HEK293 (cell line): Measurements from ENCODE around the gene NOL6.
A peak's percentile ranks its signal among the peaks of the same experiment; 100 is the strongest.

ENCODE experiments used
- AEBP2 ChIP-seq: fragments of 450-650 bp; formaldehyde crosslinking; IDR thresholded peaks from 2 replicates; pipeline ENCODE4 v1.5.1; 2016; ENCODE audit warnings: missing biosample characterization, missing genetic modification characterization, borderline replicate concordance
- GLI4 ChIP-seq: fragments of 450-650 bp; formaldehyde crosslinking; IDR thresholded peaks from 2 replicates; pipeline ENCODE4 v1.5.1; 2016; ENCODE audit warnings: missing biosample characterization, missing genetic modification characterization
- MZF1 ChIP-seq: fragments of 450-650 bp; formaldehyde crosslinking; IDR thresholded peaks from 2 replicates; pipeline ENCODE4 v1.5.1; 2017; ENCODE audit warnings: missing biosample characterization, missing genetic modification characterization, borderline replicate concordance
- SCRT1 ChIP-seq: fragments of 450-650 bp; formaldehyde crosslinking; IDR thresholded peaks from 2 replicates; pipeline ENCODE4 v1.5.1; 2016; ENCODE audit warnings: missing biosample characterization, missing genetic modification characterization, borderline replicate concordance
- YY1 ChIP-seq: fragments of 450-650 bp; formaldehyde crosslinking; IDR thresholded peaks from 2 replicates; pipeline ENCODE4 v1.5.1; 2018; ENCODE audit warnings: missing biosample characterization, missing genetic modification characterization
- ZBTB10 ChIP-seq: fragments of 450-650 bp; formaldehyde crosslinking; IDR thresholded peaks from 2 replicates; pipeline ENCODE4 v1.5.1; 2016; ENCODE audit warnings: missing biosample characterization, missing genetic modification characterization
- ZNF121 ChIP-seq: fragments of 450-650 bp; formaldehyde crosslinking; IDR thresholded peaks from 2 replicates; pipeline ENCODE4 v1.5.1; 2016; ENCODE audit warnings: missing biosample characterization, missing genetic modification characterization
- ZNF148 ChIP-seq: fragments of 450-650 bp; formaldehyde crosslinking; IDR thresholded peaks from 2 replicates; pipeline ENCODE4 v1.5.0; 2017; ENCODE audit warnings: missing biosample characterization, missing genetic modification characterization, borderline replicate concordance
- ZNF174 ChIP-seq: fragments of 450-650 bp; formaldehyde crosslinking; IDR thresholded peaks from 2 replicates; pipeline ENCODE4 v1.5.0; 2017; ENCODE audit warnings: missing biosample characterization, mild to moderate bottlenecking, missing genetic modification characterization
- ZNF211 ChIP-seq: fragments of 450-650 bp; formaldehyde crosslinking; IDR thresholded peaks from 2 replicates; pipeline ENCODE4 v1.5.1; 2016; ENCODE audit warnings: low read depth, missing biosample characterization, missing genetic modification characterization
- ZNF214 ChIP-seq: fragments of 450-650 bp; formaldehyde crosslinking; IDR thresholded peaks from 2 replicates; pipeline ENCODE4 v1.5.1; 2017; ENCODE audit warnings: missing biosample characterization, mild to moderate bottlenecking, missing genetic modification characterization, borderline replicate concordance
- ZNF324 ChIP-seq: fragments of 450-650 bp; formaldehyde crosslinking; IDR thresholded peaks from 2 replicates; pipeline ENCODE4 v1.5.1; 2016; ENCODE audit warnings: missing biosample characterization, missing genetic modification characterization
- ZNF391 ChIP-seq: fragments of 450-650 bp; formaldehyde crosslinking; IDR thresholded peaks from 2 replicates; pipeline ENCODE4 v1.5.1; 2016; ENCODE audit warnings: low read depth, missing biosample characterization, missing genetic modification characterization, borderline replicate concordance
- ZNF529 ChIP-seq: fragments of 450-650 bp; formaldehyde crosslinking; IDR thresholded peaks from 2 replicates; pipeline ENCODE4 v1.5.1; 2017; ENCODE audit warnings: missing genetic modification characterization, missing biosample characterization; ENCODE audit not compliant: insufficient replicate concordance
- ZNF571 ChIP-seq: fragments of 450-650 bp; formaldehyde crosslinking; IDR thresholded peaks from 2 replicates; pipeline ENCODE4 v1.5.0; 2017; ENCODE audit warnings: missing biosample characterization, missing genetic modification characterization
- ZNF585B ChIP-seq: fragments of 450-650 bp; formaldehyde crosslinking; IDR thresholded peaks from 2 replicates; pipeline ENCODE4 v1.5.1; 2016; ENCODE audit warnings: missing biosample characterization, missing genetic modification characterization
- ZNF664 ChIP-seq: fragments of 450-650 bp; formaldehyde crosslinking; IDR thresholded peaks from 2 replicates; pipeline ENCODE4 v1.5.1; 2016; ENCODE audit warnings: missing biosample characterization, missing genetic modification characterization
- ZNF692 ChIP-seq: fragments of 450-650 bp; formaldehyde crosslinking; IDR thresholded peaks from 2 replicates; pipeline ENCODE4 v1.5.1; 2016; ENCODE audit warnings: missing biosample characterization, missing genetic modification characterization
- ZNF785 ChIP-seq: fragments of 450-650 bp; formaldehyde crosslinking; IDR thresholded peaks from 2 replicates; pipeline ENCODE4 v1.5.1; 2016; ENCODE audit warnings: missing biosample characterization, missing genetic modification characterization
- ZNF791 ChIP-seq: fragments of 450-650 bp; formaldehyde crosslinking; IDR thresholded peaks from 2 replicates; pipeline ENCODE4 v1.5.1; 2016; ENCODE audit warnings: missing biosample characterization, missing genetic modification characterization
- ZNF830 ChIP-seq: fragments of 450-650 bp; IDR thresholded peaks from 2 replicates; pipeline ENCODE4 v1.5.0; 2018; ENCODE audit warnings: missing biosample characterization, missing genetic modification characterization, low read depth, mild to moderate bottlenecking, moderate library complexity
- TF ChIP-seq, protein P1 (sequence below): fragments of 450-650 bp; formaldehyde crosslinking; IDR thresholded peaks from 2 replicates; pipeline ENCODE4 v1.5.1; 2016; ENCODE audit warnings: missing biosample characterization, missing genetic modification characterization
- TF ChIP-seq, protein P2 (sequence below): fragments of 450-650 bp; formaldehyde crosslinking; IDR thresholded peaks from 2 replicates; pipeline ENCODE4 v1.5.1; 2016; ENCODE audit warnings: missing biosample characterization, missing genetic modification characterization
- TF ChIP-seq, protein P3 (sequence below): fragments of 450-650 bp; formaldehyde crosslinking; IDR thresholded peaks from 2 replicates; pipeline ENCODE4 v1.5.1; 2016; ENCODE audit warnings: missing biosample characterization, missing genetic modification characterization
- TF ChIP-seq, protein P4 (sequence below): fragments of 450-650 bp; formaldehyde crosslinking; IDR thresholded peaks from 2 replicates; pipeline ENCODE4 v1.5.1; 2016; ENCODE audit warnings: missing biosample characterization, missing genetic modification characterization

NOL6 gene

GRCh38 chr9:33446946-33447798 is 26.6 kb downstream of the NOL6 start, which contains the start of gene AQP3 (continued):
- TF ChIP-seq ZBTB10 (tag by site-specific recombination): no peak
- no peak for TF ChIP-seq ZNF585B
- no peak for TF ChIP-seq ZNF174 (tag by site-specific recombination)
- 0 out of 2 replicates have a peak, but pooled peaks have one; percentile 16 for TF ChIP-seq ZNF692
- no peak for TF ChIP-seq ZNF214 (tag by site-specific recombination)
- no peak for TF ChIP-seq ZNF211 (tag by site-specific recombination)
- no peak for TF ChIP-seq ZNF148 (tag by site-specific recombination)
- no peak for TF ChIP-seq ZNF391 (tag by site-specific recombination)
- no peak for TF ChIP-seq ZNF324 (tag by site-specific recombination)
- no peak for TF ChIP-seq AEBP2 (tag by site-specific recombination)
- TF ChIP-seq ZNF121: no peak
- no peak for TF ChIP-seq ZNF529
- no peak for TF ChIP-seq ZNF571 (tag by site-specific recombination)
- TF ChIP-seq, protein P1, sequence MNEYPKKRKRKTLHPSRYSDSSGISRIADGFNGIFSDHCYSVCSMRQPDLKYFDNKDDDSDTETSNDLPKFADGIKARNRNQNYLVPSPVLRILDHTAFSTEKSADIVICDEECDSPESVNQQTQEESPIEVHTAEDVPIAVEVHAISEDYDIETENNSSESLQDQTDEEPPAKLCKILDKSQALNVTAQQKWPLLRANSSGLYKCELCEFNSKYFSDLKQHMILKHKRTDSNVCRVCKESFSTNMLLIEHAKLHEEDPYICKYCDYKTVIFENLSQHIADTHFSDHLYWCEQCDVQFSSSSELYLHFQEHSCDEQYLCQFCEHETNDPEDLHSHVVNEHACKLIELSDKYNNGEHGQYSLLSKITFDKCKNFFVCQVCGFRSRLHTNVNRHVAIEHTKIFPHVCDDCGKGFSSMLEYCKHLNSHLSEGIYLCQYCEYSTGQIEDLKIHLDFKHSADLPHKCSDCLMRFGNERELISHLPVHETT: no peak
- TF ChIP-seq, protein P2, sequence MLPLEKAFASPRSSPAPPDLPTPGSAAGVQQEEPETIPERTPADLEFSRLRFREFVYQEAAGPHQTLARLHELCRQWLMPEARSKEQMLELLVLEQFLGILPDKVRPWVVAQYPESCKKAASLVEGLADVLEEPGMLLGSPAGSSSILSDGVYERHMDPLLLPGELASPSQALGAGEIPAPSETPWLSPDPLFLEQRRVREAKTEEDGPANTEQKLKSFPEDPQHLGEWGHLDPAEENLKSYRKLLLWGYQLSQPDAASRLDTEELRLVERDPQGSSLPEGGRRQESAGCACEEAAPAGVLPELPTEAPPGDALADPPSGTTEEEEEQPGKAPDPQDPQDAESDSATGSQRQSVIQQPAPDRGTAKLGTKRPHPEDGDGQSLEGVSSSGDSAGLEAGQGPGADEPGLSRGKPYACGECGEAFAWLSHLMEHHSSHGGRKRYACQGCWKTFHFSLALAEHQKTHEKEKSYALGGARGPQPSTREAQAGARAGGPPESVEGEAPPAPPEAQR: no peak
- TF ChIP-seq, protein P3, sequence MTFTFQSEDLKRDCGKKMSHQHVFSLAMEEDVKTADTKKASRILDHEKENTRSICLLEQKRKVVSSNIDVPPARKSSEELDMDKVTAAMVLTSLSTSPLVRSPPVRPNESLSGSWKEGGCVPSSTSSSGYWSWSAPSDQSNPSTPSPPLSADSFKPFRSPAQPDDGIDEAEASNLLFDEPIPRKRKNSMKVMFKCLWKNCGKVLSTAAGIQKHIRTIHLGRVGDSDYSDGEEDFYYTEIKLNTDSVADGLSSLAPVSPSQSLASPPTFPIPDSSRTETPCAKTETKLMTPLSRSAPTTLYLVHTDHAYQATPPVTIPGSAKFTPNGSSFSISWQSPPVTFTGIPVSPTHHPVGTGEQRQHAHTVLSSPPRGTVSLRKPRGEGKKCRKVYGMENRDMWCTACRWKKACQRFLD (tag by site-specific recombination): no peak
- no peak for TF ChIP-seq GLI4 (tag by site-specific recombination)
- no peak for TF ChIP-seq ZNF785 (tag by site-specific recombination)
- no peak for TF ChIP-seq MZF1 (tag by site-specific recombination)
- no peak for TF ChIP-seq ZNF791 (tag by site-specific recombination)
- TF ChIP-seq ZNF830 (tag by site-specific recombination): no peak
- no peak for TF ChIP-seq YY1 (tag by site-specific recombination)
- TF ChIP-seq, protein P4, sequence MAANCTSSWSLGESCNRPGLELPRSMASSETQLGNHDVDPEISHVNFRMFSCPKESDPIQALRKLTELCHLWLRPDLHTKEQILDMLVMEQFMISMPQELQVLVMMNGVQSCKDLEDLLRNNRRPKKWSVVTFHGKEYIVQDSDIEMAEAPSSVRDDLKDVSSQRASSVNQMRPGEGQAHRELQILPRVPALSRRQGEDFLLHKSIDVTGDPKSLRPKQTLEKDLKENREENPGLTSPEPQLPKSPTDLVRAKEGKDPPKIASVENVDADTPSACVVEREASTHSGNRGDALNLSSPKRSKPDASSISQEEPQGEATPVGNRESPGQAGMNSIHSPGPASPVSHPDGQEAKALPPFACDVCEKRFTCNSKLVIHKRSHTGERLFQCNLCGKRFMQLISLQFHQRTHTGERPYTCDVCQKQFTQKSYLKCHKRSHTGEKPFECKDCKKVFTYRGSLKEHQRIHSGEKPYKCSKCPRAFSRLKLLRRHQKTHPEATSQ (tag by site-specific recombination): no peak
- TF ChIP-seq ZNF664 (tag by site-specific recombination): no peak
- 0 out of 2 replicates have a peak, but pooled peaks have one; percentile 34 for TF ChIP-seq SCRT1 (tag by site-specific recombination)
